ENCODE data around the gene ASPSCR1. TPM values are rescaled to one million over a fixed set of nuclear protein-coding genes. Genes with fewer than 3 reads are reported as not detected.

Gene ASPSCR1
- total RNA-seq, 1 donor from 2014 or later = 29.7 TPM

DNA sequence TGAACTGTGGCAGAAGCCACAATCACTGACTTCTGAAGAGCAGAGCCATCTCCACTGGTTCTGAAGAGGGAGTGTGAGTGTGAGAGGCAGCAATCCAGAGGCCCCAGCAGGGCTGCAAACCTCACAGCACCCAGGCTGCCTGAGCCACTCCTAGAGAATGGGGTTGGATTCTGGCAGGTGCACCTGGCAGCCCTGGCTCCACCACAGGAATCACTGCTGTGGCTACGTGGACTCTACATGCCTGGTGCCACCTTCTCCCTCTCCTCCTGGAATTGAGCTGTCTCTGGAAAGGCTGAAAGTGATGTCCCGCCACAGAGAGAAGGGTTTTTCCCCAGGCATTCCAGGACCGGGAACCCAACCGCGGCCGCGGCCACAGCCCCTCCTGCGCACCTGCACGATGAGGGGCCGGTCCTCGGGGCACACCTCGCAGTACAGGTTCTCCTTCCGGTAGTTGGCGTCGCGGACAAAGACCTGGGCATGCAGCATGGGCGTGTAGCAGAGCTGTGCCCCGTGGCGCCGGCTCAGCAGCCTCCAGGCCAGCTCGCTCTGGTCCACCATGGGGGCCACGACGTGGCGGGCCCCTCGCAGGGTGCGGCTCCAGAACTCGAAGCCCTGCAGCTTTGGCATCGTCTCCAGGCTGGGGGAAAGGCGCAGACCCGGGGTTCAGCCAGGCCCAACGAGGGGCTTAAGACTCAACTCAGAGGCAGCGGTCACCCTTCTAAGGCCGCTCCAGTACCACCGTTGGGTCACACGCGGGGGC is 87.2 kb downstream of the ASPSCR1 start:
- DNase-seq (ENCODE audit: low read depth) = no peak

- DNase-seq (ENCODE audit: low read depth) = peak; percentile 29
Measured at GRCh38 chr17:82065193-82065637, 87.8 kb downstream of the ASPSCR1 start.

- DNase-seq (ENCODE audit: low read depth) = peak; percentile 61
Measured at GRCh38 chr17:82065638-82066303, 88.3 kb downstream of the ASPSCR1 start, which contains the start of gene DUS1L. TSS of gene DUS1L (minus strand) at chr17:82065804. CDS start at chr17:82065059, 745 bp downstream.

Other genes starting within 250 kb of the ASPSCR1 start
- not detected in 2 replicates for gene GCGR, start 173.5 kb upstream of the ASPSCR1 start, total RNA-seq
- gene MCRIP1, start 144.3 kb upstream of the ASPSCR1 start, total RNA-seq = 100 and 132 TPM in 2 replicates
- 12.7 and 29.7 TPM in 2 replicates for gene PPP1R27, start 142.6 kb upstream of the ASPSCR1 start, total RNA-seq
- gene P4HB, start 117.1 kb upstream of the ASPSCR1 start, total RNA-seq = 1,674 and 2,691 TPM in 2 replicates
- 157 and 161 TPM in 2 replicates for gene ARHGDIA, start 106.3 kb upstream of the ASPSCR1 start, total RNA-seq
- 94.5 and 96.3 TPM in 2 replicates for gene ALYREF, start 86.0 kb upstream of the ASPSCR1 start, total RNA-seq
- 190 and 212 TPM in 2 replicates for gene ANAPC11, start 85.9 kb upstream of the ASPSCR1 start, total RNA-seq
- 1.3 and 6.1 TPM in 2 replicates for gene NPB, start 75.4 kb upstream of the ASPSCR1 start, total RNA-seq
- gene PCYT2, start 66.2 kb upstream of the ASPSCR1 start, total RNA-seq = 67.4 and 88.5 TPM in 2 replicates
- gene SIRT7, start 59.5 kb upstream of the ASPSCR1 start, total RNA-seq = 19.2 and 20.3 TPM in 2 replicates
- 48.9 and 61.0 TPM in 2 replicates for gene MAFG, start 49.9 kb upstream of the ASPSCR1 start, total RNA-seq
- gene PYCR1, start 40.3 kb upstream of the ASPSCR1 start, total RNA-seq = 120 and 223 TPM in 2 replicates
- gene MYADML2, start 30.4 kb upstream of the ASPSCR1 start, total RNA-seq = 0.16 and 1.3 TPM in 2 replicates
- gene NOTUM, start 16.4 kb upstream of the ASPSCR1 start, total RNA-seq = 0.53 and 1.2 TPM in 2 replicates
- gene CENPX, start 45.2 kb downstream of the ASPSCR1 start, total RNA-seq = 50.0 and 61.8 TPM in 2 replicates
- 9.4 and 10.5 TPM in 2 replicates for gene LRRC45, start 45.7 kb downstream of the ASPSCR1 start, total RNA-seq
- gene RAC3, start 54.0 kb downstream of the ASPSCR1 start, total RNA-seq = 7.3 and 9.8 TPM in 2 replicates
- gene DCXR, start 60.1 kb downstream of the ASPSCR1 start, total RNA-seq = 99.4 and 105 TPM in 2 replicates
- 42.7 and 45.4 TPM in 2 replicates for gene RFNG, start 74.2 kb downstream of the ASPSCR1 start, total RNA-seq
- 121 and 122 TPM in 2 replicates for gene GPS1, start 74.3 kb downstream of the ASPSCR1 start, total RNA-seq
- gene DUS1L, start 88.2 kb downstream of the ASPSCR1 start, total RNA-seq = 97.1 and 109 TPM in 2 replicates
- 78.4 and 97.9 TPM in 2 replicates for gene FASN, start 120.6 kb downstream of the ASPSCR1 start, total RNA-seq
- gene CCDC57, start 235.2 kb downstream of the ASPSCR1 start, total RNA-seq = 7.9 and 11.3 TPM in 2 replicates